C4-2B (cell line): ENCODE results near the gene NOX4.
"Not testable (repeated sequence)": the region's sequence is repeated elsewhere in the genome, so short reads cannot be mapped to it uniquely, and the experiment has no call there.

ENCODE experiments used
- H3K27ac ChIP-seq: fragments of 450-650 bp; 2 replicates; pipeline ENCODE4 v1.5.1; 2017
- ZFX ChIP-seq: fragments of 450-650 bp; IDR thresholded peaks from 2 replicates; pipeline ENCODE4 v1.6.1; 2017
- TF ChIP-seq, protein P1 (sequence below): fragments of 450-650 bp; conservative IDR thresholded peaks from 2 replicates; pipeline ENCODE4 v1.5.1; 2017; ENCODE audit warnings: mild to moderate bottlenecking

Gene NOX4

GRCh38 chr11:89333704-89334103, 157.5 kb downstream of the NOX4 start:
- TF ChIP-seq, protein P1, sequence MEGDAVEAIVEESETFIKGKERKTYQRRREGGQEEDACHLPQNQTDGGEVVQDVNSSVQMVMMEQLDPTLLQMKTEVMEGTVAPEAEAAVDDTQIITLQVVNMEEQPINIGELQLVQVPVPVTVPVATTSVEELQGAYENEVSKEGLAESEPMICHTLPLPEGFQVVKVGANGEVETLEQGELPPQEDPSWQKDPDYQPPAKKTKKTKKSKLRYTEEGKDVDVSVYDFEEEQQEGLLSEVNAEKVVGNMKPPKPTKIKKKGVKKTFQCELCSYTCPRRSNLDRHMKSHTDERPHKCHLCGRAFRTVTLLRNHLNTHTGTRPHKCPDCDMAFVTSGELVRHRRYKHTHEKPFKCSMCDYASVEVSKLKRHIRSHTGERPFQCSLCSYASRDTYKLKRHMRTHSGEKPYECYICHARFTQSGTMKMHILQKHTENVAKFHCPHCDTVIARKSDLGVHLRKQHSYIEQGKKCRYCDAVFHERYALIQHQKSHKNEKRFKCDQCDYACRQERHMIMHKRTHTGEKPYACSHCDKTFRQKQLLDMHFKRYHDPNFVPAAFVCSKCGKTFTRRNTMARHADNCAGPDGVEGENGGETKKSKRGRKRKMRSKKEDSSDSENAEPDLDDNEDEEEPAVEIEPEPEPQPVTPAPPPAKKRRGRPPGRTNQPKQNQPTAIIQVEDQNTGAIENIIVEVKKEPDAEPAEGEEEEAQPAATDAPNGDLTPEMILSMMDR, result peak; percentile 43
- not testable (repeated sequence) for H3K27ac ChIP-seq

DNA sequence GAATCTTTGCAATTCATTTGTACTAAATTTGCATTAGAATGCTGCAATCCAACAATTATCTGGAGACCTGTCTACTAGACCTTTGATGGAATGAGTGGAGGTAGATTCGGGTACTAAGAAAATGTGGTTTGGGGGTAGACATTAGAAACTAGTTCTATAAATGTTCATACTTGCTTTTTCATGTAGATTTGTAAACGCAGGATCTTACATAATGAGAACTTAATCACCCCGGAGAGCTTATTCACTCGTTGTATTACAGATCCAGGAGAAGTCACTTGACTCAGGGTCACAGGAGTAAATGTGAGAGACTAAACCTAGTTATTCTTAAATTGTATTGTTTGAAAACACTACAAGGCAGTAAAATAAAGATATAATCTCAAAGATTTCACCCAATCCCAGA, 159.2 kb downstream of the NOX4 start:
- H3K27ac ChIP-seq, result not testable (repeated sequence)

- TF ChIP-seq, protein P1, result no peak
- no peak for TF ChIP-seq ZFX
- no peak overlapping the region for H3K27ac ChIP-seq
Measured at GRCh38 chr11:89327885-89328284, 163.3 kb downstream of the NOX4 start.

GRCh38 chr11:89321401-89321800, 169.8 kb downstream of the NOX4 start:
- no peak overlapping the region for H3K27ac ChIP-seq
- TF ChIP-seq, protein P1, result no peak
- no peak for TF ChIP-seq ZFX

GRCh38 chr11:89310607-89311006, 180.6 kb downstream of the NOX4 start:
- H3K27ac ChIP-seq, result not testable (repeated sequence)

DNA sequence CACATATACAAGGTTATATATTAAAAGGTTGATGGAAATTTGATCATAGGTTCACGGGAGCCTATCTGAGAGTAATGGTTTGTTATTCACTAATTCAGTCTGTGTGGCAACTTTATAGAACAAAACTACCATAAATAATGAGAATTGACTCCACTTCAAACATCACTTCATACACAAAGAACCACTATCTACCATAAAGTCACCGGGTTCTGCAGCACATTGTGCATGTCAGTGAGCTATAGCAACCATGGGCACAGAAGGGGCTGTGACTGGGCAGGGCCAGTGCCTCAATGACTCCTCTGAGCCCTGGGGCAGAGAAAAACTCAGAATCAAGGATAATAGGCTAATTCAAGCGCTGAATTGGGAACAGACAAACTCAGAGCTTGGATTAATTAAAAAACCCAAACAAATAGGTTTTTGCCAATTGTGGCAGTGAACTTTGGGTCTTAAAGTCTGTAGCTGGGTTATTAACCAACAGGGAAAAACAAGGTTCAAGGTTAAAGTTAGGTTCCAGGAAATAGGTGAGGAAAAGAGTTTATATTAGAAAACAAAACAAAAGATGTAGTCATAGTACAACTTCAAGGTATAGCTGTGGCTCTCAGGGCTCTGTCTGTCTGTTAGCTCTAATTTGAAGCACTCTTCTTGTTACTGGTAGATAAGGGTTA, 181.7 kb downstream of the NOX4 start:
- H3K27ac ChIP-seq, result not testable (repeated sequence)

GRCh38 chr11:89308272-89308671, 182.9 kb downstream of the NOX4 start:
- not testable (repeated sequence) for H3K27ac ChIP-seq

- H3K27ac ChIP-seq, result not testable (repeated sequence)
Measured at GRCh38 chr11:89303029-89303428, 188.1 kb downstream of the NOX4 start.

GRCh38 chr11:89295023-89295422, 196.2 kb downstream of the NOX4 start:
- not testable (repeated sequence) for H3K27ac ChIP-seq

GRCh38 chr11:89293965-89294679, 197.1 kb downstream of the NOX4 start:
- TF ChIP-seq, protein P1, result no peak
- no peak overlapping the region for H3K27ac ChIP-seq

DNA sequence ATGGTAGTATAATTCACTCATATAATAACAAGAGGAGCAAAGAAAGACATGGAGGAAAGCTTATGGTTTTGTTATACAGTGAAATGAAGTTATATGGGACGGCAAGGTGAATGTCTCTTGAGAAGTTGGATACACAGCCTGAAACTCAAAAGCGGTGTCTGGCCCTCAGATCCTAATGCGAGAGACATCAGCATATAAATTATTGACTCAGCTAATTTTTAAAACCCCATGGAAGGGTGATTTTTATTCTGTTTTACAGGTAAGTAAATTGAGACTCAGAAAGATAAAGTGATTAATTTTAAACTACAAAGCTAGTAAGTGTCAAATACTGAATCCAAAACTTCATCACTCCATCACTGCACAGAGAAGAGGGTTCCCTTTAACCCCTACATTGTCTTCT, 203.2 kb downstream of the NOX4 start:
- H3K27ac ChIP-seq, result not testable (repeated sequence)

- H3K27ac ChIP-seq, result not testable (repeated sequence)
Measured at GRCh38 chr11:89286601-89287000, 204.6 kb downstream of the NOX4 start.

DNA sequence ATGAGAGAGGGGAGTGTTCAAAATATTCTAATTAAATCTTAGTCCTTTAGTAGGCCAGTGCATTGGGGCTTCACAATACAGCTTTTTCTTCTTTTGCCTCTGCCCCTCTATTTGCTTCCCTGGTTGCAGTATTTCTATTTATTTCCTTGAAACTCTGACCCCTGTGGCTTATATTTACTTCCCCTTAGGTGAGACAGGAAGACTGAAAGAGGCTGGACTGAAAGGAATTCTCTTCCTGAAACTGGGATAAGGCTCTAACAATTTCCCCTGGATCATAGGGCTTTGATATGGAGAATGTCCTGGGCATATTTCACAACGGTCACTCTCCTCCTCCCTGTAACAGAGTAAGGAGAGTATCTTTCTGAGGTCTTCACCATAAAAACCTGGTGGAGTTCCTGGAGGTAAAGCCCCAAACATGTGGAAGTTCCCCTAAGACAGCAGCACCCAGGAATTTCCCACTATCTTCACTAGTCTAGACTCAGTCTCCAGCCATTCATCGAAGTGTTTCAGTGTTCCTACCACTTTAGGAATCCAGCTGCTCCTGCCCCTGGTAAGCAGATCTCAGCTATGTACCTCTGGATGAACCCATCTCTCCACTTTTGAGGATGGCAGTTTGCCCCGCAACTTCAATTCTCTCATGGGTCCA, 210.0 kb downstream of the NOX4 start:
- not testable (repeated sequence) for H3K27ac ChIP-seq
